Neural progenitor cell (in vitro differentiated cells): ENCODE measurements around the gene NBEAL2. TPM values are rescaled to one million over a fixed set of nuclear protein-coding genes. Genes with fewer than 3 reads are reported as not detected.

ENCODE experiments used
- DNase-seq: peaks from one replicate; pipeline ENCODE4 v3.0.0-alpha.2; 2016; ENCODE audit warnings: low spot score
- H2AFZ ChIP-seq: fragments of 200-600 bp; sonication (generic); replicated peaks from 2 replicates; pipeline ENCODE4 v1.6.1; 2016; ENCODE audit warnings: antibody characterized with exemption
- H3F3A ChIP-seq: fragments of 200-600 bp; sonication (generic); 2 replicates; pipeline ENCODE4 v1.6.1; 2016; ENCODE audit warnings: antibody characterized with exemption, low read depth
- H3K27ac ChIP-seq: fragments of 200-600 bp; sonication (generic); 2 replicates; pipeline ENCODE4 v1.5.1; 2016; ENCODE audit warnings: mild to moderate bottlenecking
- H3K27me3 ChIP-seq: fragments of 200-600 bp; sonication (generic); 2 replicates; pipeline ENCODE4 v1.6.1; 2016; ENCODE audit warnings: mild to moderate bottlenecking, moderate library complexity
- H3K36me3 ChIP-seq: fragments of 200-600 bp; sonication (generic); 2 replicates; pipeline ENCODE4 v1.5.1; 2016
- H3K4me1 ChIP-seq: fragments of 200-600 bp; sonication (generic); 2 replicates; pipeline ENCODE4 v1.6.1; 2016; ENCODE audit warnings: mixed run types
- H3K4me2 ChIP-seq: fragments of 200-600 bp; sonication (generic); 2 replicates; pipeline ENCODE4 v1.6.1; 2016
- H3K4me3 ChIP-seq: fragments of 200-600 bp; sonication (generic); 2 replicates; pipeline ENCODE4 v1.5.1; 2016
- H3K79me2 ChIP-seq: fragments of 200-600 bp; sonication (generic); 2 replicates; pipeline ENCODE4 v1.6.1; 2016; ENCODE audit warnings: low read depth
- H3K9ac ChIP-seq: fragments of 200-600 bp; sonication (generic); 2 replicates; pipeline ENCODE4 v1.6.1; 2016
- H3K9me3 ChIP-seq: fragments of 200-600 bp; sonication (generic); 2 replicates; pipeline ENCODE4 v1.5.1; 2016; ENCODE audit warnings: low read depth
- H4K20me1 ChIP-seq: fragments of 200-600 bp; sonication (generic); 2 replicates; pipeline ENCODE4 v1.6.1; 2016; ENCODE audit warnings: low read depth
- H3K27ac Mint-ChIP-seq: 3 replicates; pipeline ENCODE4 v1.8.0; 2021; ENCODE audit warnings: mixed read lengths
- H3K27me3 Mint-ChIP-seq: 2 replicates; pipeline ENCODE4 v1.8.0; 2022; ENCODE audit warnings: low read depth, mild to moderate bottlenecking, inconsistent platforms, moderate library complexity, mixed read lengths; ENCODE audit not compliant: insufficient read depth
- H3K36me3 Mint-ChIP-seq: 3 replicates; pipeline ENCODE4 v1.8.0; 2021; ENCODE audit warnings: mixed read lengths
- H3K4me1 Mint-ChIP-seq: 3 replicates; pipeline ENCODE4 v1.8.0; 2021; ENCODE audit warnings: mixed read lengths
- H3K4me3 Mint-ChIP-seq: 3 replicates; pipeline ENCODE4 v1.8.0; 2021; ENCODE audit warnings: mild to moderate bottlenecking, moderate library complexity, mixed read lengths
- H3K9me3 Mint-ChIP-seq: 3 replicates; pipeline ENCODE4 v1.8.0; 2020; ENCODE audit warnings: mixed read lengths
- CTCF ChIP-seq: fragments of 200-600 bp; sonication (generic); IDR thresholded peaks from 2 replicates; pipeline ENCODE4 v1.5.1; 2017; ENCODE audit warnings: antibody characterized with exemption, mild to moderate bottlenecking
- EZH2 ChIP-seq: fragments of 200-600 bp; sonication (generic); IDR thresholded peaks from 2 replicates; pipeline ENCODE4 v1.6.1; 2017; ENCODE audit warnings: antibody characterized with exemption, mild to moderate bottlenecking, moderate library complexity
- EZH2phosphoT487 ChIP-seq: fragments of 200-600 bp; sonication (generic); IDR thresholded peaks from 2 replicates; pipeline ENCODE4 v1.6.1; 2017; ENCODE audit warnings: antibody characterized with exemption
- total RNA-seq: library from RNA; depleted of rRNA; stranded (reverse); fragments of >200 nt; gene quantifications from 2 replicates; pipeline ENCODE4 v1.2.3, GENCODE V29; 2015; ENCODE audit warnings: low replicate concordance

NBEAL2 gene
- total RNA-seq, 1 donor from 2014 or later = 6.3 TPM

GRCh38 chr3:46993986-46994385 is 14.5 kb downstream of the NBEAL2 start:
- H3K4me1 ChIP-seq = no peaks in the 10 kb centered on the region

GRCh38 chr3:46994801-46995731 is 15.6 kb downstream of the NBEAL2 start:
- H3K4me3 ChIP-seq = no peak overlapping the region
- H3K27ac Mint-ChIP-seq = no peak overlapping the region
- no peaks in the 10 kb centered on the region for H4K20me1 ChIP-seq
- H3K4me1 ChIP-seq = no peaks in the 10 kb centered on the region
- no peak overlapping the region for H3K27ac ChIP-seq
- H3K79me2 ChIP-seq = no peaks in the 10 kb centered on the region
- DNase-seq = no peak
- H3K36me3 Mint-ChIP-seq = no peaks in the 10 kb centered on the region
- H3K4me1 Mint-ChIP-seq = peaks cover 3% of the 10 kb centered on the region
- H3K4me3 Mint-ChIP-seq = no peak overlapping the region
- no peak overlapping the region for H2AFZ ChIP-seq
- H3K9me3 ChIP-seq = no peaks in the 10 kb centered on the region
- TF ChIP-seq CTCF = no peak
- TF ChIP-seq EZH2phosphoT487 = no peak
- TF ChIP-seq EZH2 = no peak
- H3K27me3 Mint-ChIP-seq = peaks cover 6% of the 10 kb centered on the region
- no peak overlapping the region for H3K4me2 ChIP-seq
- H3K27me3 ChIP-seq = no peaks in the 10 kb centered on the region
- H3K9ac ChIP-seq = no peak overlapping the region
- H3K9me3 Mint-ChIP-seq = no peaks in the 10 kb centered on the region
- no peaks in the 10 kb centered on the region for H3K36me3 ChIP-seq
- H3F3A ChIP-seq = no peaks in the 10 kb centered on the region

More at GRCh38 chr3:46993986-46994385, 14.5 kb downstream of the NBEAL2 start:
- Histone ChIP-seq H3F3A (no peaks in the 10 kb centered on the region), H2AFZ (no peak overlapping the region), H3K9me3 (no peaks in the 10 kb centered on the region), H3K4me3 (no peak overlapping the region), H3K4me2 (no peak overlapping the region), H3K27ac (no peak overlapping the region), H3K36me3 (no peaks in the 10 kb centered on the region), H3K79me2 (no peaks in the 10 kb centered on the region), H3K27me3 (no peaks in the 10 kb centered on the region), H3K9ac (no peak overlapping the region), H4K20me1 (no peaks in the 10 kb centered on the region)
- no peaks in the 10 kb centered on the region for H3K9me3 Mint-ChIP-seq
- TF ChIP-seq CTCF = no peak
- DNase-seq = no peak
- no peak overlapping the region for H3K27ac Mint-ChIP-seq
- H3K4me3 Mint-ChIP-seq = no peak overlapping the region
- H3K27me3 Mint-ChIP-seq = peaks cover 4% of the 10 kb centered on the region
- no peaks in the 10 kb centered on the region for H3K36me3 Mint-ChIP-seq
- H3K4me1 Mint-ChIP-seq = peaks cover 3% of the 10 kb centered on the region

- TF ChIP-seq EZH2phosphoT487 (no peak), CTCF (no peak), EZH2 (no peak)
Observed at GRCh38 chr3:46995901-46996562, 16.6 kb downstream of the NBEAL2 start.

More at GRCh38 chr3:46995901-46996562, 16.6 kb downstream of the NBEAL2 start:
- Histone ChIP-seq H3K79me2 (no peaks in the 10 kb centered on the region), H3K9me3 (no peaks in the 10 kb centered on the region), H3K27ac (no peak overlapping the region), H3K4me2 (no peak overlapping the region), H3F3A (no peaks in the 10 kb centered on the region), H3K4me3 (no peak overlapping the region), H3K36me3 (no peaks in the 10 kb centered on the region), H3K9ac (no peak overlapping the region), H3K27me3 (no peaks in the 10 kb centered on the region), H4K20me1 (no peaks in the 10 kb centered on the region), H3K4me1 (no peaks in the 10 kb centered on the region), H2AFZ (no peak overlapping the region)
- peaks cover 4% of the 10 kb centered on the region for H3K27me3 Mint-ChIP-seq
- H3K9me3 Mint-ChIP-seq = no peaks in the 10 kb centered on the region
- H3K27ac Mint-ChIP-seq = no peak overlapping the region
- H3K4me1 Mint-ChIP-seq = peaks cover 3% of the 10 kb centered on the region
- H3K36me3 Mint-ChIP-seq = no peaks in the 10 kb centered on the region
- no peak for DNase-seq
- no peak overlapping the region for H3K4me3 Mint-ChIP-seq
